DND-41 (cell line): ENCODE results near the gene TOMM40.

Experiments used
- ATAC-seq: fragments of 200-7000 bp; cut with Tn5 transposase; 3 replicates; pipeline ENCODE4 v1.9.1; 2021; ENCODE audit warnings: low read depth; ENCODE audit not compliant: insufficient read depth
- DNase-seq: peaks from one replicate; pipeline ENCODE4 v3.0.0-alpha.2; 2020
- H2AFZ ChIP-seq: 2 replicates; pipeline ENCODE4 v1.6.0; 2012; ENCODE audit warnings: low read depth, low read length
- H3K27ac ChIP-seq: 2 replicates; pipeline ENCODE4 v1.5.1; 2012; ENCODE audit warnings: low read length, inconsistent platforms
- H3K27me3 ChIP-seq: fragments of 200-600 bp; sonication (generic); 2 replicates; pipeline ENCODE4 v1.6.0; 2012; ENCODE audit warnings: low read length, mild to moderate bottlenecking, inconsistent platforms; ENCODE audit not compliant: insufficient read depth, poor library complexity
- H3K36me3 ChIP-seq: 2 replicates; pipeline ENCODE4 v1.5.1; 2012; ENCODE audit warnings: low read length, inconsistent platforms; ENCODE audit not compliant: insufficient read depth
- H3K4me1 ChIP-seq: 2 replicates; pipeline ENCODE4 v1.5.1; 2012; ENCODE audit warnings: mild to moderate bottlenecking, low read length; ENCODE audit not compliant: insufficient read depth
- H3K4me2 ChIP-seq: 2 replicates; pipeline ENCODE4 v1.6.0; 2012; ENCODE audit warnings: mild to moderate bottlenecking, moderate library complexity, low read length, inconsistent platforms; ENCODE audit not compliant: insufficient read depth
- H3K4me3 ChIP-seq, 2 experiments: fragments of 200-600 bp in 1 of 2; shearing (Covaris generic) in 1 of 2; 2 replicates each; pipeline ENCODE4 v1.5.1; 2012 to 2016; ENCODE audit warnings: inconsistent platforms in 2 of 2, low read length in 2 of 2, mild to moderate bottlenecking in 2 of 2, low read depth in 1 of 2, moderate library complexity in 1 of 2
- H3K79me2 ChIP-seq: 2 replicates; pipeline ENCODE4 v1.6.0; 2012; ENCODE audit warnings: low read length, inconsistent platforms; ENCODE audit not compliant: insufficient read depth
- H3K9ac ChIP-seq: 2 replicates; pipeline ENCODE4 v1.6.0; 2012; ENCODE audit warnings: low read depth, mild to moderate bottlenecking, inconsistent platforms, low read length, moderate library complexity
- H3K9me3 ChIP-seq: 2 replicates; pipeline ENCODE4 v1.5.1; 2012; ENCODE audit warnings: low read length, moderate library complexity, mild to moderate bottlenecking, inconsistent platforms; ENCODE audit not compliant: insufficient read depth, severe bottlenecking
- H4K20me1 ChIP-seq: 2 replicates; pipeline ENCODE4 v1.6.0; 2012; ENCODE audit warnings: low read length; ENCODE audit not compliant: insufficient read depth
- CTCF ChIP-seq: IDR thresholded peaks from 2 replicates; pipeline ENCODE4 v1.5.1; 2012; ENCODE audit warnings: borderline replicate concordance, low read length, moderate library complexity, mild to moderate bottlenecking; ENCODE audit not compliant: poor library complexity, severe bottlenecking; ENCODE audit errors: extremely low read depth
- EZH2 ChIP-seq: IDR thresholded peaks from 3 replicates; pipeline ENCODE4 v1.6.1; 2012; ENCODE audit warnings: borderline replicate concordance, low read depth, mild to moderate bottlenecking, moderate library complexity, low read length, inconsistent platforms; ENCODE audit not compliant: severe bottlenecking

TOMM40 gene

GRCh38 chr19:44869733-44870470 lies 21.2 kb upstream of the TOMM40 start:
- no peak for DNase-seq
- no peak overlapping the region for H3K4me2 ChIP-seq
- H3K27me3 ChIP-seq, result no peaks in the 10 kb centered on the region
- no peak overlapping the region for H2AFZ ChIP-seq
- H3K27ac ChIP-seq, result no peak overlapping the region
- ATAC-seq, result no peak
- H3K4me1 ChIP-seq, result no peaks in the 10 kb centered on the region
- no peak overlapping the region for H3K4me3 ChIP-seq
- no peaks in the 10 kb centered on the region for H3K9me3 ChIP-seq
- H3K36me3 ChIP-seq, result no peaks in the 10 kb centered on the region
- TF ChIP-seq CTCF, result no peak
- TF ChIP-seq EZH2, result no peak
- H4K20me1 ChIP-seq, result no peaks in the 10 kb centered on the region
- no peaks in the 10 kb centered on the region for H3K79me2 ChIP-seq
- no peak overlapping the region for H3K9ac ChIP-seq

- H3K4me1 ChIP-seq, result no peaks in the 10 kb centered on the region
- H3K27ac ChIP-seq, result no peak overlapping the region
- ATAC-seq, result no peak
- no peak overlapping the region for H3K4me2 ChIP-seq
- H3K36me3 ChIP-seq, result no peaks in the 10 kb centered on the region
- no peaks in the 10 kb centered on the region for H3K27me3 ChIP-seq
- no peaks in the 10 kb centered on the region for H3K79me2 ChIP-seq
- H3K9me3 ChIP-seq, result no peaks in the 10 kb centered on the region
- no peak overlapping the region for H3K4me3 ChIP-seq
- H4K20me1 ChIP-seq, result no peaks in the 10 kb centered on the region
- no peak for DNase-seq
- no peak overlapping the region for H2AFZ ChIP-seq
- no peak overlapping the region for H3K9ac ChIP-seq
- TF ChIP-seq CTCF (no peak), EZH2 (no peak)
Observed at GRCh38 chr19:44871809-44872208, 19.2 kb upstream of the TOMM40 start.

DNA sequence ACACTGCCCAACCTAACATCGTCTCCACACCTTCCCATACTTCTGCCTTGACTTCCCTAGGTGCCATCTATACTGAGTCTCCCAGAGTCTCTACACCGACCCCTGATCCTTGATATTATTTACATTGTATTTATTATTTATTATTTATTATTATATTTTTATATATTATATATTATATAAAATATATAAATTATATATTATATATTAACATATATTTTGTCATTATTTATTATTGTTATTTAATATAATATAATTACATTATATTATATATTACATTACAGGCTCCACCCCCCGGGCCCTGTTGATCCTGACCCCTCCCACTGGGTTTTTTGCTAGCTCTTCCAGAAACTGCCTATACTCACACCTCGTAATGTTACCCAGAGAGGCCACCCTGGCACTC lies 18.4 kb upstream of the TOMM40 start:
- Histone ChIP-seq H3K36me3 (no peaks in the 10 kb centered on the region), H2AFZ (no peak overlapping the region), H3K4me2 (no peak overlapping the region), H3K9ac (no peak overlapping the region), H3K27me3 (no peaks in the 10 kb centered on the region), H3K79me2 (no peaks in the 10 kb centered on the region), H3K27ac (no peak overlapping the region), H3K4me1 (no peaks in the 10 kb centered on the region), H4K20me1 (no peaks in the 10 kb centered on the region), H3K9me3 (no peaks in the 10 kb centered on the region), H3K4me3 (no peak overlapping the region)
- TF ChIP-seq CTCF (no peak), EZH2 (no peak)
- no peak for DNase-seq
- no peak for ATAC-seq
